Measurements from ENCODE around the gene MYADML2.
"Not testable (repeated sequence)": the region's sequence is repeated elsewhere in the genome, so short reads cannot be mapped to it uniquely, and the experiment has no call there.

The MYADML2 gene

DNA sequence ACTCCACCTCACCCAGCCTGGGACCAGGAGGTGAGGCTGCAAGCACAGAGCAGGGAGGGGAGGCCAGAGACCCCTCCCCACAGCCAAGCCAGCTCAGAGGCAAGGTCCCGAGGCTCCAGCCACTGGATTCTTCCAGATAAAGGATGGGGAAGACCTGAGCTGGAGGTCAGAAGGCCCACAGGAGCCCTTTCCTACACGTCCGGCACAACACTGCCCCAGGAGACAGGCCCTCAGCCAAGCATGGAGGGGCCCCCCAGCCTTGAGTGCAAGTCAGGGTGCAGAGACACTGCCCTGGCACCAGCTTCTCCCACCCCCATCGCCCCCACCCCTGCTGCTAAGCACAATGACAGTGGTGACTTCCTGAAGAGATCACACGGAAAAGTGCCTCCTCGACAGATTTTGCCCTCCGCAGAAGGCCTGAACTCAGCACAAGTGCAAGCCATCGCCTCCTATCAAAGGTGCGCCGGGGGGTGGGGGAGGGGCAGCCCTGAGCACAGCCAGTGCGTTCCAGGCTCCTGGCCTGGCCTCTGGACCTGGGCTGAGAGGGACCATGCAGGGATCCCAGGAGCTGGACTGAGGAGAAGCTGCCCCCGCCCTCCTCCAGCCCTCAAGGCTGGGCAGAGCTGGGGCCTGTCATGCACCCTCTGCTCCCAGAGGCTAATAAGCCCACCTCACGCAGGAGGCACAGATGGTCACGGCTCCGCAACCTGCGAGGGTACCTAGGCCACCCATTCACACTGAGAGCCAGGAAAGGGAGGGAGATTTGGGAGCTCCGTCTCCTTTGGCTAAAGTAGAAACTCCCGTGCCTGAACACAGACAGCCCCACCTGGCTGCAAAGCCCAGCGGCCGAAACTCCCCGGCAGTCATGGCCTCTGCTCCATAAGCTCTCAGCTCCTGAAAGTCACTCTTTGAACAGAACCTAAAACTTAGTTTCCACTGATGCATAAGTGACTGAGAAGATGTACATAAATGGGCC, 22.2 kb downstream of the MYADML2 start:
- no peak for DNase-seq (ENCODE audit: low spot score)

DNA sequence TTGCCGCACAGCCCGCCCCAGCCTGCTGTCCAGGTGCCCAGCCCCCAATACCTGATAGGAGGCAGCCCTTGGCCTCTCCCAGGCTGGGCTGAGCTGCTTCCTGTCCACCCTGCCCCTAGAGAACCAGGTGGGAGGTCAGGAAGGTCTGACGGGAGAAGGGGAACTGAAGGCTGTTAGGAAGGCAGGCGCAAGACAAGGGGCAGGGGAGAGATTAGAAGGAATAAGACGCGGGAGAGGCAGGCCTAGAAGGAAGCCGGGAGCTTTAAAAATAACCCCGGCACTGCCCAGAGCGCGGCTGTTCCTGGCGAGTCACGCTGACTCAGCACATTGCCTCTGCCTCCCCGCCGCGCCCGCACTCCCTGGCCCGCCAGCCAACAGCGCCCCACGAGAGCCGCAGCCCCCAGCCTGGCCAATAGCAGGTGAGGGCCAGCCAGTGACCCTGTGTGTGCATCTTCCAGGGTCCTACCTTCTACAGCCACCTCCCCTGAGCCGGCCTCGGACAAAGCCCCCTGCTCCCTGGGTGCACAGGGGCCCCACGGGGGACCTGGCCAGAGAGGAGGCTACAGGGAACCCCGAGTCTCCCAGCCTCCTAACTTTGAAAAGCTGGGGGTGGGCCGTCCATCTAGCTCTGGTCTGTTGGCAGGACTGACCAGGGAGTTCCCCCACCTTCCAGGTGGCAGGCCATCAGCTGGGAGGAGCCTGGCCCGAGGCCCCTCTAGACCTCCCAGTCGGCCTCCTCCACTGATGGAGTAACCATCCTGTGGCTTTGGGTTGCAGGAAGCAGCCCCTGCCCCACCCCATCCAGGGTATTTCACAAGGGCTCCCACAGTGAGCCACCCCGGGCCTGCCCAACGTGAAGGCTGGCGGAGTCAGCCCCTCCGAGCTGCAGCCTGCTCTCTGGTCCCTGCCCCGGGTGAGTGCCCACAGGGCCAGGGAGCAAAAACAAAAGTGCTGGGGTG, 23.5 kb downstream of the MYADML2 start:
- DNase-seq (ENCODE audit: low spot score), result no peak

DNA sequence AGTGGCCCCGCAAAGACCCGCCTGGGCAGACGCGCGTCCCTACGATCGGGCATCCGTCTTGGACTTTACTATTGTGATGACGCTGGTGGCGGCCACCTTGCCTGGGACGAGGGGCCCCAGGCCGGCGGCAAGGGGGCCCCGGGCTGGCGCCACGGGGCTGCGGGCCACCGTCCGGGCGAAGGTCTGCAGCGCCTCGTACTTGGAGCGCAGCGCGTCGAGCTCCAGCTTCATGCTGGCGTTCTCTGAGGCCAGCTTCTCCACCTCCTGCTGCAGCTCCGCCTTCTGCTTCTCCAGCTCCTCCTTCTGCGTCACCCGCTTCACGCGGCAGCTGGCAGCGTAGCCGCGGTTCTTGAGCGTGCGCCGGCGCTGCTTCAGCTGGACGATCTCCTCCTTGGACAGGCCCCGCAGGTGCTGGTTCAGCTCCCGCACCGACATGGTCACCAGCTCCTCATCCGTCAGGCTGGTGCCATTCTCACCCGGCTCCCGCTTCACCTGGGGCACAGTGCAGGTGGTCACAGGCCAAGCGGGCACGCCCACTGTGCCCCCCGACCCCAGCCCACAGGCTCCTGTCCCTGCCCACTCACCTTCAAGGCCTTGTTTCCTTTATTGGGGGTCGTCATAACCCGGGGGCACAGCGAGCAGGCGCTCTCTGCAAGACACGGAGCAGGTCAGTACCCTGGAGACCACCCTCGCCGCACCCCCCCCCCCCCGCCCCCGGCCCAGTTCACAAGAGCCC, 24.3 kb downstream of the MYADML2 start:
- no peak for DNase-seq (ENCODE audit: low spot score)

DNA sequence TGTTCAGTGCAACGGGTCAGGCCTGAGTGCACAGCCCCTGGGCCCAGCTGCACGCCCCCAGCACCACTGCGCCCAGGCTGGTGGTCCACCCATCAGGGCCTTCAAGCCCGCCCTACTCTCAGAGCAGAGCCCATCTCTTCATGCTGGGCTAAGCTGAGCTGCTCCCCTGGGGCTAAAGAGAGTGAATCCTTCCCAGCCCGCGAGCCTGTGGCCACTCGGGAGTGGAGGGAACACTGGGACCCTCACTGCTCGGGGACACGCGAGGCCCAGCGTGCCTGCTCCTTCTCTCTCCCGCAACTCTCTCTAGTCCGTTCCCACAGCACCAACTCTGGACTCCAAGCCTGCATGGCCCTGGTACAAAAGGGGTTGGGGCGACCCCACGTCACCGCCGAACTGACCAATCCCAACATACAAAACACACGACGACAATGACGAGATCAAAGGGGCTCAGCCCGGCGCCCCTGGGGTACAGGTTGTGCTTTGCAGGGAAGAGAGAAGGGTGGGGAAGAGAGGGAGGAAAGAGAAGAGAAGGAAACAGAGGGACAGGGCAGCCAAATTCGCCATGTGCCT, 25.0 kb downstream of the MYADML2 start:
- no peak for DNase-seq (ENCODE audit: low spot score)

GRCh38 chr17:81921537-81921862, 25.5 kb downstream of the MYADML2 start:
- DNase-seq (ENCODE audit: low spot score), result no peak

- no peak for DNase-seq (ENCODE audit: low spot score)
Measured at GRCh38 chr17:81920612-81921536, 26.2 kb downstream of the MYADML2 start.

GRCh38 chr17:81918832-81919545, 28.0 kb downstream of the MYADML2 start:
- no peak for DNase-seq (ENCODE audit: low spot score)

DNA sequence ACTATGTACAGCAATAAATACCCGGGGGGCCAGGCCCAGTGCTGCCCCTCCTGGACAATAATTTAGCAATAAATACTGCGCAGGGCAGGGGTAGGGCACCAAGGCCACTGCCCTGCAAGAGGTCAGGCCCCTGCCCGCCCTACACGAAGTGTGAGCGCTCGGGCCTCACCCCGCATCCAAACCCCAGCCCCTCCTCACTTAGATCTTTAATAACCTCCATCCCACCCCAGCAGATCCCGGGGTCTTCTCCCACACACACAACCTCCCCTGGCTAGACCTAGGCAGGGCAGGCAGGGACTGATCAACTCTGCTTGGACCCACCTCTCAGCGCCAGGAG, 28.7 kb downstream of the MYADML2 start:
- DNase-seq (ENCODE audit: low spot score), result not testable (repeated sequence)

- peak; percentile 90 for DNase-seq (ENCODE audit: low spot score)
Measured at GRCh38 chr17:81917565-81918332, 29.3 kb downstream of the MYADML2 start, which contains the start of gene SIRT7. TSS of gene SIRT7 (minus strand) at chr17:81918176. CDS start at chr17:81918131, 45 bp downstream.

DNA sequence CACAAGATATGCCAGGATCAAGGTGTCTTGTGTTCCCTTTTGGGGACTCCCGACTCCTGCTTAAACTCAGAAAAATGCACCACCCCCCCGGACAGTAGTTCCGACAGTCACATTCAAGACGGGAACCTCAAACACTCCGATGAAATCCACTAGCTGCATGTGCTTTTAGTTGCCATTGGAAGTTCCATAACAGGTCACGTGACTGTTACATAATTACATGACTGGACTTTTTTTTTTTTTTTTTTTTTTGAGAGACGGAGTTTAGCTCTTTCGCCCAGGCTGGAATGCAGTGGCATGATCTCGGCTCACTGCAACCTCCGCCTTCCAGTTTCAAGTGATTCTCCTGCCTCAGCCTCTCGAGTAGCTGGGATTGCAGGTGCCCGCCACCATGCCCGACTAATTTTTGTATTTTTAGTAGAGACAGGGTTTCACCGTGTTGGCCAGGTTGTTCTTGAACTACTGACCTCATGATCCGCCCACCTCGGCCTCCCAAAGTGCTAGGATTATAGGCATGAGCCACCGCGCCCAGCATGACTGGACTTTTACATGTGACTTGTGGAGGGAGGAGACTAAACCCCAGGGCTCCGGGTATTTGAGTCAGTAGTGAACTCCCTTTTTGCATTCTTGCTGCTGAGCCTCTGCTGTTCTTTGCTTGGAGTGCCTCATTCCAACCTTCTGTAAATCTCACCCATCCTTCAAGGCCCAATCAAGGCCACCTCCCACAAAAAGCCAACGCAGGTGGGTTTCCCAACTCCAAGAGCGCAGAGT, 30.6 kb downstream of the MYADML2 start:
- DNase-seq (ENCODE audit: low spot score), result no peak

DNA sequence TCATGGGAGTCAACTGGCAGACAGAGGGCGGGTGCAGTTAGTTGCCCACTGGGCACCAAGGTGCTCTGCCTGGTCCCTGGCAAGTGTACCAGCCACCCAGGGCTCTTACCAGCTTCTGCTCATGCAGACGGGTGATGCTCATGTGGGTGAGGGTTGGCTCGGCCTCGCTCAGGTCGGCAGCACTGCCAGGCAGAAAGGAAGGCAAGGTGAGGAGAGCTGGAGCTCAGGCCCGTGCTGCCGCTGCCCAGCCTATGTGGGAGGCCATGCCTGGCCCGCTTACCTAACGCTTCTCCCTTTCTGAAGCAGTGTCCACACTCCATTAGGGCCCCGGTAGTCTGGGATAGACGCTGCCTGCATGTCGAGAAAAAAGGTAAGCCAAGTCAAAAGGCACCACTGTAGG, 31.7 kb downstream of the MYADML2 start:
- DNase-seq (ENCODE audit: low spot score), result no peak

DNA sequence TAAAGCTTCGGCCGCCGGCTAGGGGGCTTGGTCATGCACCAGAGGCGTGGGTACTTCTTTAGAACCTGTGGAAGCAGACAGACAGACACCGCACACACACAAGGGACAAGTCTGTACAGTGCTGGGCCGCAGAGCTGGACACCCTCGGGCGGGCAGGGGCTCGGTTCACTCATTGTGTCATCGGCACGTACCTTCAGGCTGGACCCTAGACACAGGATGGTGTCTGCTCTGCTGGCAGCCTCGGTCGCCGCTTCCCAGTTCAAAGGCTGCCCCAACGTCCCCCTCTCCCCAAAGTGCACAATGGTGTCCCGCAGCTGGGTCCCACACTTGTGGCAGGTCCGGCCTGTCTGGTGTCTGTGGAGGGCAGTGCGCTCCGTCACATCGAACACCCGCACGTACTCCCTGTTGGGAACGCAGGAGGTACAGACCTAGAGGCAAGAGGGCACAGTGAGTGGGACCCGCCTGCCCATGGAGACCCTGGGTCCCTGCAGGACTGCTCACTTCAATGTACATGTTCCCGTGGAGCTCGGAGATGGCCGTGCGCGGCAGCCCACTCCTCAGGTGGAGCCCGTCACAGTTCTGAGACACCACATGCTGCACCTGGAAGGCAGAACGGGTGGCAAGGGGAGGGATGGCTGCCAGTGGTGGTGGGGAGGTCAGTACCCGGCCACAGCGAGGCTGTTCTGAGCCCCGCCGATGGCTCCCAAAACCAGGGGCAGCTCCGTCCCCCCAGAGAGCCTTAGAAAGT, 32.8 kb downstream of the MYADML2 start:
- no peak for DNase-seq (ENCODE audit: low spot score)

DNA sequence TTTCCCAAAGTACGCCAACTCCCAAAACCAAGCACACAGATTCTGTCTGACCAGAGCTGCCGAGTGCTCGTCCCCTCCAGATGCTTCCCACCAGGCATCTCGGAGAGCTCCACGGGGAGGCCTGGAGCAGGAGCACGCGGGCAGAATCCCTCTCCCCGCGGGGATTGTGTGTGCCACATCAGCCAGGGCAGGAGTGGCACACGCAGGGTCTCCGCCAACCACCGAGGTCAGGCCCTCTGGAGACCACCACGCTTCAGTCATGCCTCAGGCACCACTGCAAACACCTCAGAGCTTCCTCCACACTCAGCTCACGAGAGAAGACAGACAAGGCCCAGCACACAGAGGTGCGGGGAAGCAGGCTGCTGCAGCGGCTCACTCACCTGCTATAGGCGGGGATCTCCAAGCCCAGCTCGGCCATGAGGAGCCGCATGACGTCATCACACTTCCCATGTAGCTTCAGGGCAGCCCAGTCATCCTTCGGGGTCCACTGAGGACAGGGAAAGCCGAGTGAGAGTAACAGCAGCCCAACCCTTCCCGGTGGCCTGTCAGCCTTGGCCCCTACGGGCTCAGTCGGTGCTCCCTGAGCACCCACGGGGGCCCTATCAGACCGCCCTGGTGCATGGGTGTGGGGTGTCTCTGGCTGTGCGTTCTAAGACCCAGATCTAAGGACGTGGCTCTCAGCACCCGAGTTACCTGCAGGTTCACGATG, 33.5 kb downstream of the MYADML2 start:
- no peak for DNase-seq (ENCODE audit: low spot score)

DNA sequence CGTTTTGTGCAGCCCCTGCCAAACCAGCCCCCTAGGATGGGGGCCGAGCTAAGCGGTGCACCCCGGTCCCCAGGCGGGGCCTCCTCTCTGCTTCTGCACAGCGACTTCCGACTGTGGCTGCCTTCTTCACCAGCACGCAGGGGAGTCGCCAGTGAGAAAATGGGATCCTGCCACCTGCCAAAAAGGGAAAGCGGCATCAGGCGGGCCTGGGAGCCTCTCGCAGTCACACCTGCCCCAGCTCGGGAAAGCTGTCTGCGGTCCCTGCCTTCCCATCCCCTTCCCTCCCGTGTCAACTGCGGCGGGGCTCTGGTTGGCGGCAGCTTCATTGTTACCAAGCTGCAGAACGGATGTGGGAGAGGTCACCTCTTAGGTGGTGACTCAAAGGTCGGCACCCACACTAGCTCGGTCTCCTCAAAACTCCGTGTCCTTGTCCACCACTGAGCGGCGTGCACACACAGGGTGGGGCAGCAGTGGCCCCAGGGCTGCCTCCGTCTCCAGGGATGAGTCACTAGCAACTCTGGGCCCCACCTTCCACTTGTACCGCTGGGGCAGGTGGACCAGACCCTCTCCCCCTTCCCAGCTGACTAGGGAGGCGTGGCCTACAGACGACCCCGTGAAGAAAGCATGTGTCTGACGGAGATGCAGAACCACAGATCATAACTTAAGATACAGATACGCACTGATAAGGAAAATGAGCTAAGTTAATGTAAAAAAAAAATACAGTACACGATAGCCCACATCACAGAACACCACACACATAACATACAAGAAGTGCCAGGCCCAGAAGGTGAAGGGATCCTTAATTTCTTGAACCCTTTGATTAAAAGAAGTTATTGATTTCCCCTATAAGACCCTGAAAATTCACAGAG, 34.4 kb downstream of the MYADML2 start:
- DNase-seq (ENCODE audit: low spot score), result no peak

GRCh38 chr17:81911969-81912368, 35.1 kb downstream of the MYADML2 start:
- no peak for DNase-seq (ENCODE audit: low spot score)
